GM21390 (cell line): ENCODE data around the gene HINT1.

ENCODE experiments used
- ATAC-seq: cut with Tn5 transposase; IDR thresholded peaks from one replicate; pipeline ENCODE4 v1.9.1; 2021; ENCODE audit not compliant: unreplicated experiment

The HINT1 gene

GRCh38 chr5:131112424-131112823, 52.6 kb downstream of the HINT1 start:
- ATAC-seq = no peak

GRCh38 chr5:131110256-131110594, 54.8 kb downstream of the HINT1 start:
- no peak for ATAC-seq

GRCh38 chr5:131109540-131110255, 55.4 kb downstream of the HINT1 start:
- peak; percentile 82 for ATAC-seq
